ENCODE data around the gene GLB1L3. TPM values are rescaled to one million over a fixed set of nuclear protein-coding genes. Genes with fewer than 3 reads are reported as not detected.
"Not testable (repeated sequence)": the region's sequence is repeated elsewhere in the genome, so short reads cannot be mapped to it uniquely, and the experiment has no call there.

Gene GLB1L3
- polyA plus RNA-seq, 3 donors = 1.0 to 1.1 (median 1.1) TPM

GRCh38 chr11:134272381-134273316 is 3.5 kb upstream of the GLB1L3 start:
- DNase-seq (ENCODE audit: low read depth in 3 of 3, low spot score in 2 of 3) = no peak

GRCh38 chr11:134273317-134273712 is 2.9 kb upstream of the GLB1L3 start:
- DNase-seq (ENCODE audit: low read depth in 3 of 3, low spot score in 2 of 3) = no peak

- DNase-seq (ENCODE audit: low read depth in 3 of 3, low spot score in 2 of 3) = no peak
Measured at GRCh38 chr11:134275188-134275533, 1.0 kb upstream of the GLB1L3 start.

GRCh38 chr11:134276396-134277182 is 410 bp downstream of the GLB1L3 start:
- DNase-seq (ENCODE audit: low read depth in 3 of 3, low spot score in 2 of 3) = no peak

- no peak for DNase-seq (ENCODE audit: low read depth in 3 of 3, low spot score in 2 of 3)
Measured at GRCh38 chr11:134277183-134278001, 1.2 kb downstream of the GLB1L3 start.

GRCh38 chr11:134278356-134278755 is 2.2 kb downstream of the GLB1L3 start:
- DNase-seq (ENCODE audit: low read depth in 3 of 3, low spot score in 2 of 3) = no peak

GRCh38 chr11:134281635-134282034 is 5.5 kb downstream of the GLB1L3 start:
- DNase-seq (ENCODE audit: low read depth in 3 of 3, low spot score in 2 of 3) = not testable (repeated sequence)

GRCh38 chr11:134282121-134283045 is 6.2 kb downstream of the GLB1L3 start:
- no peak for DNase-seq (ENCODE audit: low read depth in 3 of 3, low spot score in 2 of 3)

- DNase-seq (ENCODE audit: low read depth in 3 of 3, low spot score in 2 of 3) = no peak
Measured at GRCh38 chr11:134283461-134284230, 7.5 kb downstream of the GLB1L3 start.

GRCh38 chr11:134284349-134284748 is 8.2 kb downstream of the GLB1L3 start:
- not testable (repeated sequence) for DNase-seq (ENCODE audit: low read depth in 3 of 3, low spot score in 2 of 3)

GRCh38 chr11:134287561-134287960 is 11.4 kb downstream of the GLB1L3 start:
- DNase-seq (ENCODE audit: low read depth in 3 of 3, low spot score in 2 of 3) = no peak

- no peak for DNase-seq (ENCODE audit: low read depth in 3 of 3, low spot score in 2 of 3)
Measured at GRCh38 chr11:134288486-134288885, 12.3 kb downstream of the GLB1L3 start.

GRCh38 chr11:134289167-134289566 is 13.0 kb downstream of the GLB1L3 start:
- DNase-seq (ENCODE audit: low read depth in 3 of 3, low spot score in 2 of 3) = no peak

- DNase-seq (ENCODE audit: low read depth in 3 of 3, low spot score in 2 of 3) = no peak
Measured at GRCh38 chr11:134289789-134290188, 13.6 kb downstream of the GLB1L3 start.

GRCh38 chr11:134290646-134291045 is 14.5 kb downstream of the GLB1L3 start:
- DNase-seq (ENCODE audit: low read depth in 3 of 3, low spot score in 2 of 3) = no peak

GRCh38 chr11:134291196-134291595 is 15.0 kb downstream of the GLB1L3 start:
- no peak for DNase-seq (ENCODE audit: low read depth in 3 of 3, low spot score in 2 of 3)

GRCh38 chr11:134292661-134293060 is 16.5 kb downstream of the GLB1L3 start:
- DNase-seq (ENCODE audit: low read depth in 3 of 3, low spot score in 2 of 3) = no peak

GRCh38 chr11:134293119-134294113 is 17.2 kb downstream of the GLB1L3 start:
- DNase-seq (ENCODE audit: low read depth in 3 of 3, low spot score in 2 of 3) = no peak
